Activated CD4-positive, alpha-beta T cell treated with anti-CD3 and anti-CD28 coated beads for 48 hours (primary cell): Measurements from ENCODE around the gene SNRPN.
"Not testable (repeated sequence)": the region's sequence is repeated elsewhere in the genome, so short reads cannot be mapped to it uniquely, and the experiment has no call there.

Experiments
- DNase-seq: peaks from one replicate; pipeline ENCODE4 v3.0.0-alpha.2; 2020

The SNRPN gene

DNA sequence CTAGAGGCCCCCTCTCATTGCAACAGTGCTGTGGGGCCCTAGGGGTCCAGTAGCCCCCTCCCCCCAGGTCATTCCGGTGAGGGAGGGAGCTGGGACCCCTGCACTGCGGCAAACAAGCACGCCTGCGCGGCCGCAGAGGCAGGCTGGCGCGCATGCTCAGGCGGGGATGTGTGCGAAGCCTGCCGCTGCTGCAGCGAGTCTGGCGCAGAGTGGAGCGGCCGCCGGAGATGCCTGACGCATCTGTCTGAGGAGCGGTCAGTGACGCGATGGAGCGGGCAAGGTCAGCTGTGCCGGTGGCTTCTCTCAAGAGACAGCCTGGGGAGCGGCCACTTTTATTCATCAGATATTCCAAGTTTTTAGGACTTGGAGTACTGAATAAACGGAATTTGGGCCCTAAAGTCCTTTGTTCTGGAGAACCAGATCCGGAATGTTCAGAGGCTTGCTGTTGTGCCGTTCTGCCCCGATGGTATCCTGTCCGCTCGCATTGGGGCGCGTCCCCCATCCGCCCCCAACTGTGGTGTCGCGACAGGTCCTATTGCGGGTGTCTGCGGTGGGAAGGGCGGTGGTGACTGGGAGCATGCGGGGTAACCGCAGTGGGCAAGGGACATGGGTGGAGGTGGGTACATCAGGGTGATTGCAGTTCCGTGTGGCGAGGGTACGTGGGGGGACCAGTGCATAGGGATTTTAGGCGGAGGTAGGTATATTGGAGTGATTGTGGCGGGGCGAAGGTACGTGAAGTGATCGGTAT is at the start of gene SNRPN, which contains the start of gene SNURF:
Gene SNRPN (plus strand): TSS at position 205 of the 748 bp plus-strand sequence. CDS start 19,467 bp downstream, outside the sequence.
Gene SNURF (plus strand): TSS at position 205 of the 748 bp plus-strand sequence. CDS start 62 bp downstream, at position 267.
- peak; percentile 75 for DNase-seq

DNA sequence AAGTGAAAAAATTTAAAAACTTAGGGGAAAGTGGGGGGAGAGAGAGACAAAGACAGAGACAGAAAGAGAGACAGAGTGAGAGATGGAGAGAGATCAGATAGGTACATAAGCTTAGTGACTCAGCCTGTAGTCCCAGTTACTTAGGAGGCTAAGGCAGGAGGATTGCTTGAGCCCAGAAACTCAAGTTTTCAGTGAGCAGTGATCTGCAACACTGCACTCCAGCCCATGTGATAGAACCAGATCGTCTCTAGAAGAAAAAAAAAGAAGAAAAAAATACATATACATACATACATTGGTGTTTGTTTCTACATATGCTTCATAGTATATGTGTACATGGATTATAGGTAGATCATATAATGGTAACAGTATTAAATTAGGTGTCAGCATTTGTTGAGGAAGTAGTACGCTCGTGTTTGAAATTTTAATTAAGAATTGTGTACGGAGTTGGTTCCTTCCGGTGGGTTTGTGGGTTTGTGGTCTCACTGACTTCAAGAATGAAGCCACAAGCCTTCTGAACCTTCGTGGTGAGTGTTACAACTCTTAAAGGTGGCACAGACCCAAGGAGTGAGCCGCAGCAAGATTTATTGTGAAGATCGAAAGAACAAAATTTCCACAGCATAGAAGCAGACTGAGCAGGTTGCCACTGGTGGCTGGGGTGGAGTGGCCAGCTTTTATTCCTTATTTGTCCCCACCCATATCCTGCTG is 38.3 kb upstream of the SNRPN start:
- no peak for DNase-seq

DNA sequence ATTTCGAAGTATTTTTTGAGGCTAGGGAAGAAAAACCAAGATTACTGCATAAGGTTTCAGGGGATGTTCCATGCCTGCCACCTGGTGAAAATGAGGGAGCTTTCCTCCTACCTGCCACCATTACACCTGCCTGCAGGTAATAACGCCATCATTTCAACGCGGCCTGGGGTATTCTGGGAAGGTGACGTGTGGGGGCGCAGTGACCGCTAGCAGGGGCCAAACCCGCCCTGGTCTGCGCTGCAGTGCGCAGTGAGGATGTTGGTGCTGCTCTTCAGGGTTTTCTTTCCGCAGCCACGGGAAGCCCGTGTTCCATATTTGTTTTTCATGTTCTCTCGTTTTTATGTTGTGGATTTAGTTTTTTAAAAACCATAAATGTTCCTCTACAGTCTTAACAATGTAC is 37.4 kb upstream of the SNRPN start:
- no peak for DNase-seq

DNA sequence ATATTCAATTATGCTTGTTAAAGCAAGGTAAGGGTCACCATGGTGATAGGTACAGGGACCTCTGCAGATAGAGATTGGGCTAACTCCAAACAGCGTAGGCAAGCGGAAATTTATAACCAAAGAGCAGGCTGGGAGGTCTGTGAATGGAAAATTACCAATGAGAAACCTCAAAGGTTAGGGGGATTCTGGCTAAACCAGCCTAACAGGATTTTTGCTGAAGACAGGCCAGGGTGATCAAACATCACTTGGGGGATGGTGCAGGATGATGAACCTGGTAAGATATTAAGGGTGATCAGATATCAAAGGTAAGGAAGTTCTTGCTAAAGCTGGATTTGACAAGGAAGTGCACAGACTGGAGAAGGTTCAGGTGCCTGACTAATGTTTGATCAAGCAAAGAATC is 35.3 kb upstream of the SNRPN start:
- DNase-seq, result no peak

DNA sequence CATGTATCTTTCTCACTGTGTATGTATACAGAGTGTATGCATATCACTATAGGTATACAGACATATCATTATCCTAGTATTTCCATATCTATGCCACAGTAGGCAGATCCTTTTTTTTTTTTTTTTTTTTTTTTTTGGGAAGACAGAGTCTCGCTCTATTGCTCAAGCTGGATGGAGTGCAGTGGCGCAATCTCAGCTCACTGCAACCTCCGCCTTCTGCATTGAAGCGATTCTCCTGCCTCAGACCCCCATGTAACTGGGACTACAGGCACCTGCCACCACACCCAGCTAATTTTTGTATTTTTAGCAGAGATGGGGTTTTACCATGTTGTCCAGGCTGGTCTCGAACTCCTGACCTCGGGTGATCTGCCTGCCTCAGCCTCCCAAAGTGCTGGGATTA is 32.0 kb upstream of the SNRPN start:
- DNase-seq, result not testable (repeated sequence)

DNA sequence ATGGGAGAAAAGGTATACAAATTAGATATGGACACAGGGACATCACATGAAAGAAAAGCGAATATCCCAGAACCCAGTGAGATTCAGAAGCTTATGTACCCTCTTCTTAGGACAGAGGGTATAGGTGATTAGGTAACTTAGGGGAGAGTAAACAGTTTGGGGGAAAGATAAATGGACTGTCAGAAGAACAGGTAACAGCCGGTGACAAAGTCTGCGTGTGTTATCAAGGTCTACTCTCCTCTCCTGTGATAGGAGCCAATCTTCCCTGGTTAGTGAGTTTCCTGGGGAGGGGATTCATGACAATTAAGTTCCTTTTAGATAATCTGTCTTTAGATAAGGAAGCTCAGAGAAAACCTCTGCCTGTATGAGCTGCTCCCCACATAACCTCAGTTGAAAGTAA is 30.6 kb upstream of the SNRPN start:
- no peak for DNase-seq

DNA sequence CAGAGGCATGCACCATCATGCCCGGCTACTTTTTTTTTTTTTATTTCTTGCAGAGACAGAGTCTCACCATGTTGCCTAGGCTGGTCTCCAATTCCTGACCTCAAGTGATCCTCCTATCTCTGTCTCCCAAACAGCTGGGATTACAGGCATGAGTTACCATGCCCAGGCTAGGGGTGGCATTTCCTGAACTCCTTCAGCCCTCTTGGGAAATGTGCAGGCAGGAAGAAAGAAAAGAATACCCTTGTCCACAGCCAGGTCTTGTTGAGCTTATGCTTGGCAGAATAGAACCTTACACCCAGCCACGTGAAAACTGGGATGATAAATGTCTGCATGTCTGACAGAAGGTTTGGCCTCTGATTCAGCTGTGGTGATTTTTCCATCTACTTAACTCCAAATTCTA is 30.2 kb upstream of the SNRPN start:
- no peak for DNase-seq

DNA sequence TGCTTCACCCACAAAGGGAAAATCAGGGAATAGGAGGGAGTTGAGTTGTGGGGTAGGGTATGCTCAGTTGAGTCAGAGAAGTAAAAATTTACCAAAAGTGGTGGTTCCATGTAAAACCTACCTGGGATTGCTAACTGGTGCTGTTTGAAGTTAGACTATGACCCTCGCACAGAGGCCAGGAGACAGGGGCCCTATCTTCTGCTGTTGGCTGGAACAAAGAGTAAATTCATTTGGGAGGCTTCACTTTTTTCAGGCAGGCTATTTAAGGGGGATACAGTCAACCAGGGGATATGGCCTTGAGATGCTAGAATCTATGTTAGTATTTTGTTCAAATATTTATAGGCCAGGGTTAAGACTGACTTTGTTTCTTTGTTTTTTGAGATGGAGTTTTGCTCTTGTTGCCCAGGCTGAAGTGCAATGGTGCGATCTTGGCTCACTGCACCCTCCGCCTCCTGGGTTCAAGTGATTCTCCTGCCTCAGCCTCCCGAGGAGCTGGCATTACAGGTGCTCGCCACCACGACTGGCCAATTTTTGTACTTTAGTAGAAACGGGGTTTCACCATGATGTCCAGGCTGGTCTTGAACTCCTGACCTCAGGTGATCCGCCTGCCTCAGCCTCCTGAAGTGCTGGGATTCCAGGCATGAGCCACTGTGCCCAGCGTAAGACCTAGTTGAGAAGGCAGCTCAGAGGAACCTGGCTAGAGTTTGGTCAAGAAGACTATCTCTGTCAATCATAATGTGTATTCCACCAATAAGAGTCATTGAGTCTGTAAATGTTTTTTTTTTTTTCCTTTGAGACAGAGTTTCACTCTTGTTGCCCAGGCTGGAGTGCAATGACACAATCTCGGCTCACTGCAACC is 22.7 kb upstream of the SNRPN start:
- DNase-seq, result not testable (repeated sequence)

DNA sequence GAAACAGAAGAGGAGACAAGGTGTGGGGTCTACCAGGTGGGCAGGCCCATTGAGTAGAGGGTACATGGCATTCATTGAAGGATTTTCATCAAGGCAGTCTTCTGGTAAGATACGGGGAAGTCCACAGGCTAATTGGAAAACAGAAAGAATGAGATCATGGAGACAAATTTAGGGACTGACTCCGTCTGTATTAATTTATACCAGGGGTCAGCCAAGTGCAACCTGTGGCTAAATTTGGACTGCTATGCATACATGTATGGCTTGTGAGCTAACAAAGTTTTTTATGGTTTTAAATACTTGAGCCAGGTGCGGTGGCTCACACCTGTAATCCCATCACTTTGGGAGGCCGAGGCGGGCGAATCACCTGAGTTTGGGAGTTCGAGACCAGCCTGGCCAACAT is 21.1 kb upstream of the SNRPN start:
- DNase-seq, result no peak

DNA sequence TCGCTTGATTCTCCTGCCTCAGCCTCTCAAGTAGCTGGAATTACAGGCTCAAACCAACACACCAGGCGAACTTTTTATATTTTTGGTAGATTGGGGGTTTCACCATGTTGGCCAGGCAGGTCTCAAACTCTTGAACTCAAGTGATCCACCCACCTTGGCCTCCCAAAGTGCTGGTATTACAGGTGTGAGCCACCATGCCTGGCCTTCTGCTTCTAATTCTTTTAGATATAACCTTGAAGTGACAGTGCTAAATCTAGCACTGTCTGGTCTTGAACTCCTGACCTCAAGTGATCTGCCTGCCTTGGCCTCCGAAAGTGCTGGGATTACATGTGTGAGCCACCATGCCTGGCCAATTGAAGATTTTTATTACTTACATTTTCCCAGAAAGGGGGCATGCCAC is 16.6 kb upstream of the SNRPN start:
- DNase-seq, result not testable (repeated sequence)

DNA sequence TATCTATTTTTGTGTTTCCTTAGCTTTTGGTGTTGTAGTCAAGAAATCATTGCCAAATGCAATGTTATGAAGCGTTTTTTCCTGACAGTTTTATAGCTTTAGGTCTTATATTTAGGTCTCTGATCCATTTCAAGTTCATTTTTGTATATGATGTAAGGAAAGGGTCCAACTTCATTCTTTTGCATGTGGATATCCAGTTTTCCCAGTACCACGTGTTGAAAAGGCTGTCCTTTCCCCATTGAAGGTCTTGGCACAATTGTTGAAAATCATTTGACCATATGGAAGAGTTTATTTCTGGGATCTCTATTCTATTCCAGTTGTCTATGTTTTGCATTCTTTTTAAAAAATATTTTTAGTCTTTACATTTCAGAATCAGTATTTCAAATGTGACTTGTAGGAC is 14.6 kb upstream of the SNRPN start:
- no peak for DNase-seq

DNA sequence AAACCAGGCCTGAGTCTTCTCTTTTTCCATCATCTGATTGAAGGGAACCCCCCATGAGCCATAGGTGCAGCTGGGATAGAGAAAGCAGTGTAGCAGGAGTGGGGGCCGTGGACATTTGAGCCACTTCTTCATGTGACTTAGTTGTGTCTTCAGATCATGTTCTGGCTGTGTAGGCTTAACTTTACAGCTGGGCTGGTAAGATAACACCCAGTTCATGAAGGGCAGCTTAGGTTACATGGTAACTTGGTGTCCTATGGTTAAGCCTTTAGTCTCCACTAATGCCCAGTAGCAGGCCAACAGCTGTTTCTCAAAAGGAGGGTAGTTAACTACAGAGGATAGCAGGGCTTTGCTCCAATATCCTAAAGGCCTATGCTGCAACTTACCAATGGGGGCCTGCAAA is 11.4 kb upstream of the SNRPN start:
- no peak for DNase-seq

DNA sequence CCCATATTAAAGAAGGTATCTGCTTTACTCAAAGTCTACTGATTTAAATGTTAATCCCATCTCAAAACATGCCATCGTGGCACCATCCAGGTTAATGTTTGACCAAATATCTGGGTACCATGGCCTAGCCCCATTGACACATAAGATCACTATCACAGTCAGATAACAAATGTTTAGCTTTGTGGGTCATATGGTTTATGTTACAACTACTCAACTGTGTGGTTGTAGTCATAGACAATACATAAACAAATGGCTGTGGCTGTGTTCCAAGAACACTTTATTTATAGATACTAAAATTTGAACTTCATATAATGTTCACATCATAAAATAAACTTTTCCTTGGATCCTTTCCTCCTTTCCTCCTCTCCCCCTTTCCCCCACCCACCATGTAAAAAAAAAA is 9.8 kb upstream of the SNRPN start:
- DNase-seq, result no peak

DNA sequence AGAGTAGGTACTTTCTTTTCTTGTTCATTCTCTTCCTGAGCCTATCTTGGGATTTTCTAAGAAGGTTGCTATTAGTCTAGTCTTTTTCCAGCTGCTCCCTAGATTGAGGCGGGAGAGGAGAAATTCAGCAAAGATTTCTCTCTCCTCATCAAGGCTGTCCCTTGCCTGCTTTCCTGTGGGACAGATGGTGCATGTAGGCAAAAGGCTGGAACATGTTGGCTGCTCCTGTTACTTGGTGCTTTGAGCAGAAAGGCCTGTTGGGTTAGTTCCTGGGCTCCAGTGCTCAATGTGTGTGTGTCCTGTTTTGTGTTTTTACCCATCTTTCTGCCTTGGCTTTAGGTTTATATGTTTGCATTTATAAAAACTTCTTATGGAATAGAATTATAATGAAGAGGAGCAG is 9.1 kb upstream of the SNRPN start:
- no peak for DNase-seq

DNA sequence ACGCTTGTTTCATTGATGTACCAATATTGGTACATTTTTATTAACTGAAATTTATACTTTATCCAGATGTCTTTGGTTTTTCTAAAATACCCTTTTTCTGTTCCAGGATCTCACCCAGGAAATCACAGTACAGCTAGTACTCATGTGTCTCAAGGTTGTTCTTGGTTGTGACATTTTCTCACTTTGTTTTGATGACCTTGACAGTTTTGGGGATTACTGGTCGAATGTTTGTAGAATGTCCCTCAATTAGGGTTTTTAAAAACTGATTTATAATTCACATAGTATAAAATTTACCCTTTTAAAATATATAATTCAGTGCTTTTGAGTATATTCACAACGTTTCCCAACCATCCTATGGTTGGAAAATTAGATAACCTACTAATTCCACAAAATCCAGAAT is 6.3 kb upstream of the SNRPN start:
- no peak for DNase-seq

DNA sequence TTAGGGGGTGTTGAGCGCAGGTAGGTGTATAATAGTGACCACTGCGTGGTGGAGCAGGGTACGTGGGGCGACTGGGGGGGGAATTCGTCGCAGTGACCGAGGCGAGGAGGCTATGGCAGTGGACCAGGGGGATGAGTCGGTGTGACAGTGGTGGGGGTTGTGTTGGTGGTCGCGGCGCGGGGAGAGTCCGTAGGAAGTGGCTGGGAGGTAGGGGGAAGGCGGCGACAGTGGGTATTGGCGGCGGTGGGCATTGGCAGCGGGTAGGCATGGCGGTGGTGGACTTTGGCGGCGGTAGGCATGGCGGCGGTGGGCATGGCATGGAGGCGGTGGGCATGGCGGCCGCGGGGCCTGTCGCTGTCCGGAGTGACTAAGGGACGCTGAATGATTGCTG is 739 bp downstream of the SNRPN start:
- DNase-seq, result peak; percentile 4

DNA sequence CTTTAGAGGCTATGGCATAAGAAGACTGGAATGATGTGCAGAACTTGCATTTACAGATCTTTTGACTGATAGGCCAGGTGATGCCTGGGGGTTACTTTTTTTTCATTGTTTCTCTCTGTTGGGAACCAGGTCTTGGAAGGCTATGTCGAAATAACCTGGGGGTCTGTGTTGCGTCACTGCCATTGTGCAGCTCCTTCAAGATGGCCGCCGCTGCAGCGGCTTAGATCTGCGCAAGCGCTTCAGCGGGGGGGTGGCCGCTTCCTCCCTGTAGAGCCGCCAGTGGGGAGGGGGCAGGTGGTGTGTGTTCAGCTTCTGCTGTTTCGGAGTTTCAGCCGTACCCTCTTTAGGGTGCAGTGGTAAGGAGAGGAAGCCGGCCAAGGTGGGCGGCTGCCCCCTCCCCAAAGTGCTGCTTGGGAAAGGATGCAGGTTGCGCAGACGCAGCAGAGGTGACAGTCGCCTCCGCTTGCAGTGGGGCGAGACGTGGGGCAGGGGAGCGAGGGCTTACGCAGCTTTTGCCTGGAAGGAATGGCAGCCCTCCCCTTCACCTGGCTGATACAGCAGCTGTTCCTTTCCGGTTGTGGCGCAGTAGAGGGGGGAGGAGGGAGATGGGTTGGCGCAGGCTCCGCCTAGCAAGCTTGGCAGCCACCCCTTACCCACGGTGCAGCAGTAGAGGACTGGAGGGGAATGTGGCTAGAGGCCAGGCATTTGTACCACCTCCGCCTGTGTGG is 1.5 kb downstream of the SNRPN start:
- peak; percentile 80 for DNase-seq

DNA sequence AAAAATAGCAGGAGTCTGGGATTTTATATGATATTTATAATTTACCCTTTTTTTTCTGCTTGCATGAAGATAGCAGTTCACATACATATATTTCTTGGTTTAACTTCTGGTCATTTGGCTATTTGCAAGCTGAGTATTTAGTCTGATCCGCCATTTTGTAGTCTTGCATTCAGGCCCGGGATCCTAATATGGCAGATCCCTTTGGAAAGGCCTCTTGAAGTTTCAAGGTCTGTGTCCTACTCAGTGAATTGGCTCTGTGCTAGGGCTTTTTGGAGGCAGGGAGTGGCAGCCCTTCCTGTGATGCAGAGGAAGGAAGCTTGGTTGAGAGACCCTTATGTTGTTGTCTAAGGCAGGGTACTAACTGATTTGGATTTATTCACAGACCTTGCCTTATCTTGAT is 2.9 kb downstream of the SNRPN start:
- DNase-seq, result no peak

DNA sequence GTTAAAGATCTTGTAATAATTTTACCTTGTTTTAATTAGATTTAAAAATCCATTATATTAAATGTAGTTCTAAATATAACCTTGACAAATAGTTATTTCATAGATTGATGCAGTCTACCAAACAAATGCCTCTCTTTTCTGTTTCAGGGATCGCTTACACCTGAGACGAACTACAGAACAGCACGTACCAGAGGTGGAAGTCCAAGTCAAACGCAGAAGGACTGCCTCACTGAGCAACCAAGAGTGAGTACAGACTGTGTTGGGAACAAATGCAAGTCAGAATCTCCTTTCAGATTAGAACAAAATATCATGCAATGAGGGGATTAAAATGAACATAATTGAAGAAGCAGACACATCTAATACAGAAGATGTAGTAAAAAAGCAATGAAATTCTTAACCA is 7.2 kb downstream of the SNRPN start:
- DNase-seq, result no peak

DNA sequence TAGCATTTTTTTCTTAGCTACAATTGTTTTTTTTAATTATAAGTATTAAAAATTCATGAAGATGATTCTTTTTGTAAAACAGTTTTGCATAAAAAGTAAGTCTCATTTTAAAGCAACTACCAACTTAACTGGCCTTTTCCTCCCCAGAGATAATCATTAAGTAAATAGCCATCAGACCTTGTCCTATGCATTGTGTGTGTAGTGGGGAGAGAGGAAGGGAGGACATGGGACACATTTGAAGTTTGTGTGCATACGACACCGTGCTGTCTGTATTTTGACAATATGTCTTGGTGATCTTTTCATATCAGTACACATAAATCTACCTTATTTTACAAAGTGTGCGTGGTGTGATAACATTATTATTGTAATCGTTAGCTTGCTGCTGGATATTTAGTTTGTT is 8.1 kb downstream of the SNRPN start:
- DNase-seq, result no peak

DNA sequence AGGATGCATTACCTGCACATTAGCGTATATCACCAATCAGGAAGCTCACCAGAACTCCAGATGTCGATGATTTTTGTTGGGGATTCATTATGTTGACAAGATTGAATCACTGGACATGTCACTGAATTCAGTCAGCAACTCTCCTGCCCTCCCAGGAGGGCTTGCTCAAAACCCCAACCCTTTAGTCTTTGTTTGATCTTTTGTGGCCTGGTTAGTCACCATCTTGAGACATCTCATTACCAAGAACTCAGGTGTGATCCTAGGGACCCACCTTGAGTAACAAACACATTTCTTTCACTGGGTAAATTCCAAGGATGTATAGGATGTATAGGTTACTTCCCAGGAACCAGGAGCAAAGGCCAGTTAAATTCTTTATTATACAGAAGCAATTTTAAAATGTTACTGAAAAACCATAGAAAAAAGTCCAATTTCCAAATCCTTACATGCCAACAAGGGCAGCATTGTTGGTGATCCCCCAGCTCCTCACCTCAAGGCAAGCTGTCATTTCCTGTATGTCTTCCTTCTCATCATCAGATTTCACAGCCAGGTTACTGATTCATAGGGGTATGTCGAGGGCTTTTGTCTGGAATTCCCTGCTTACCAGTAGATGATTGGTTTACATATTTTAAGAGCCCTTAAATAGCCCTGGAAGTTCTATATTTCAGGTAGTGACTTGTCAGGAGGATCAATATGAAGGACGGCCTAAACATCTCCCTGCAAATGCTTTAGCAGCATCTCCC is 11.7 kb downstream of the SNRPN start:
- no peak for DNase-seq

DNA sequence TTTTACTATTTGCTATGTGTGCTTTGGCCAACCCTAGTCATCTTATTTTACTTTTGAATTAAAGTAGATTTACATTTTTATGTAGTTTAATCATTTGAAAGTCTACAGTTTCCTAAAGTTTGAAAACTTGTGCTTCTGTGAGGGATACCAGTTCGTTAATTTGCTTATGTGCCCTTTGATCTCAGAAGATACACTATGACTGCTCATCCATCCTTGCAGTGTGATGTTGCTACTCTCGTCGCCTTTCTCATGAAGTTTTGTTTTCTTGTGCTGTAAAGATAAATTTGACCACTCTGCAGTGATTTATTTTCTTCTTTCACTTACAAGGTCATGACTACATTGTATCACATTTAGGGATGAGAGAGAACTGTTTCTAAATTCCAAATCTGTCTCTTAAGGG is 16.3 kb downstream of the SNRPN start:
- DNase-seq, result no peak
